Measurements from ENCODE around the gene ATOSB.

- TF ChIP-seq CTCF (conservative IDR thresholded peaks at IDR 0.05; ENCODE audit: low read depth, low read length) (no peak), EZH2 (IDR thresholded peaks at IDR 0.05; ENCODE audit: low read length, unreplicated experiment) (no peak), EZH2phosphoT487 (IDR thresholded peaks at IDR 0.05; ENCODE audit: borderline replicate concordance, low read length) (no peak)
Measured at GRCh38 chr9:35072461-35073278, 43.0 kb downstream of the ATOSB start, which contains the start of gene VCP.
